ENCODE results near the gene SETD3.

DNA sequence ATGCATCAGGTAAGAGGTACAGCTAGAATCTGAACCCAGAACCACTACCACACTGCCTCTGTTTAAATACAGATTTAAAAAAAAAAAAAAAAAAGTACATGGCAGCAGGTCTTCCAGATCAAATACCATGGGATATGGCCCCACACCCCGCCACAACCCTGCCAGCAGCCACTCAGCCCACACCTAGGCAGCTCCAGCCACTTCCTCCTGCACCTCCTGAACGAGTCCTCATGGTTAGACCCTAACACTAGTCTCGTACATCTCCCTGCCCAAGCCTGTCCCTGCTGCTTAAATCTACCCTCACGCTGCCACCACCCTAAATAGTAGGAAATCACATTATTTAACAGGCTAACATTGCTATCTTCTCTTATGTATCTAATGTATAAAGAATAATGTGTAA lies 12.6 kb downstream of the SETD3 start:
- TF ChIP-seq, protein P1, sequence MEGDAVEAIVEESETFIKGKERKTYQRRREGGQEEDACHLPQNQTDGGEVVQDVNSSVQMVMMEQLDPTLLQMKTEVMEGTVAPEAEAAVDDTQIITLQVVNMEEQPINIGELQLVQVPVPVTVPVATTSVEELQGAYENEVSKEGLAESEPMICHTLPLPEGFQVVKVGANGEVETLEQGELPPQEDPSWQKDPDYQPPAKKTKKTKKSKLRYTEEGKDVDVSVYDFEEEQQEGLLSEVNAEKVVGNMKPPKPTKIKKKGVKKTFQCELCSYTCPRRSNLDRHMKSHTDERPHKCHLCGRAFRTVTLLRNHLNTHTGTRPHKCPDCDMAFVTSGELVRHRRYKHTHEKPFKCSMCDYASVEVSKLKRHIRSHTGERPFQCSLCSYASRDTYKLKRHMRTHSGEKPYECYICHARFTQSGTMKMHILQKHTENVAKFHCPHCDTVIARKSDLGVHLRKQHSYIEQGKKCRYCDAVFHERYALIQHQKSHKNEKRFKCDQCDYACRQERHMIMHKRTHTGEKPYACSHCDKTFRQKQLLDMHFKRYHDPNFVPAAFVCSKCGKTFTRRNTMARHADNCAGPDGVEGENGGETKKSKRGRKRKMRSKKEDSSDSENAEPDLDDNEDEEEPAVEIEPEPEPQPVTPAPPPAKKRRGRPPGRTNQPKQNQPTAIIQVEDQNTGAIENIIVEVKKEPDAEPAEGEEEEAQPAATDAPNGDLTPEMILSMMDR (IDR thresholded peaks at IDR 0.05), result no peak
- TF ChIP-seq POLR2A (IDR thresholded peaks at IDR 0.05), result no peak
- TF ChIP-seq EP300 (IDR thresholded peaks at IDR 0.05), result no peak

Data from upper lobe of left lung (tissue), 4 donors.